ENCODE results near the gene NCAN.

NCAN gene

GRCh38 chr19:19185853-19186740 lies 25.7 kb upstream of the NCAN start:
- TF ChIP-seq CTCF (IDR thresholded peaks at IDR 0.05; ENCODE audit: low read depth, low read length) = peak; percentile 66
- no peak overlapping the region for H3K4me3 ChIP-seq (ENCODE audit: low read depth, low read length)

GRCh38 chr19:19186742-19187141 lies 25.0 kb upstream of the NCAN start:
- no peak overlapping the region for H3K4me3 ChIP-seq (ENCODE audit: low read depth, low read length)
- no peak for TF ChIP-seq CTCF (IDR thresholded peaks at IDR 0.05; ENCODE audit: low read depth, low read length)

DNA sequence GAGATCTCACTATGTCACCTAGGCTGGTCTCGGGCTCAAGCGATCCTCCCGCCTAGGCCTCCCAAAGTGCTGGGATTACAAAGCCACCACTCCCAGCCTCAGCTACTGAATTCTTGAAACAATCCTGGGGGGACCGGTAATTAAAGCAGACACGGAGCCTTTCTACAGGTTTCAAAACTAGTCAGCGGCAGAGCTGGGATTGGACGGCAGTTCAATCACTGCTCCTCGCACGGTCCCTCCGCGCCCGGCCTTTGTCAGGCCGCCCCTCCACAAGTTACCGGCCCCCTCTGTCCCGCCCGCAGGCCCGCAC lies 20.0 kb upstream of the NCAN start:
- TF ChIP-seq CTCF (IDR thresholded peaks at IDR 0.05; ENCODE audit: low read depth, low read length) = no peak
- H3K4me3 ChIP-seq (ENCODE audit: low read depth, low read length) = peak overlapping the region; percentile 99

GRCh38 chr19:19192078-19192882 lies 19.5 kb upstream of the NCAN start, which contains the start of the genes BORCS8 and RFXANK:
BORCS8 (minus strand) TSS chr19:19192152; CDS start chr19:19192117, 35 bp downstream.
RFXANK (plus strand) TSS chr19:19192258; CDS start chr19:19193947, 1,689 bp downstream.
- TF ChIP-seq CTCF (IDR thresholded peaks at IDR 0.05; ENCODE audit: low read depth, low read length) = no peak
- H3K4me3 ChIP-seq (ENCODE audit: low read depth, low read length) = peak within 1 kb of the TSS; percentile 99

DNA sequence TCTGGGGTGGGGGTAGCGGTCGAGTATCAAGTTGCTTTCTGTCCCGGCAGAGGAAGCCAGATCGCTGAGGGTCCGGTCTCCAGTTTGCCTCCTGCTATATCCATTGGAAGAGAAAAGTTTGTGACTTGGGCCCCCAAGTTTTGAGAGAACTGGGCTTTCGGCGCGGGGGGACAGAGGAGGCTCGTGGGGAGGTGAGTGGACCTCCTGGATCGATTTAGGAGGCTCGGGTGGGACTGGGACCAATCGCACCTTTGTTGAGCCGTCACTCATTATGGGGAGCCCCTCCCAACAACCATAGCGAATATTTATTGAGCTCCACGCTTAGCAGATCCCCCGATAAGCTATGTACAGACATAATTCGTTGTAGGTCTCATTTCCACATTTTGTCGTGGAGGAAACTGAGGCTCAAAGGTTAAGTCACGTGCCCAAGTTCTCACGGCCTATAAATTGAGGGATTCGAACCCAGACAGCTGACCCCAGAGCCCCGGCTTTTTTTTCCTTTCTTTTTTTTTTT lies 18.8 kb upstream of the NCAN start:
- H3K4me3 ChIP-seq (ENCODE audit: low read depth, low read length) = peak overlapping the region; percentile 99
- TF ChIP-seq CTCF (IDR thresholded peaks at IDR 0.05; ENCODE audit: low read depth, low read length) = no peak

GRCh38 chr19:19193926-19194325 lies 17.8 kb upstream of the NCAN start:
- peak overlapping the region; percentile 99; the same call in 1 of the 2 replicates for H3K4me3 ChIP-seq (ENCODE audit: low read depth, low read length)
- TF ChIP-seq CTCF (IDR thresholded peaks at IDR 0.05; ENCODE audit: low read depth, low read length) = no peak

Measured in WI38 (cell line).